ENCODE data around the gene APOL1.
"Not testable (repeated sequence)": the region's sequence is repeated elsewhere in the genome, so short reads cannot be mapped to it uniquely, and the experiment has no call there.

The APOL1 gene

DNA sequence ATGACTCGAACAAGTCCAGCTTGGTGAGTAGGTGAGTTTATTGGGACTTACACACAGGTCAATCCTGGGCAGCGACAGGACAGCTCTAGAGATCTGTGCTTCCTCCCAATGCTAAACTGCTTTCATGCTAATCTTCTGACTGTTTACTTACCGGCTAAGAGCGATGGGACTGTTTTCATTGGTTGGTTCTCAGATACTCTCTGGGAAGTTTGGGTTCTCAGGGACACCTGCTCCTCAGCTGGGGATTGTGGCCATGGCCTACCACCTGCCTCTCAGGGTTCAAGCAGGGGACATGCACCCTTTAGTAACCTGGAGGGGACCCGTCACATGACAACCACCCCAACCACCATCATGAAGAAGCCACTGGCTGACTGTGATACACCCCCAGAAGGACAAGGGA is 26.7 kb upstream of the APOL1 start:
- DNase-seq, result no peak

DNA sequence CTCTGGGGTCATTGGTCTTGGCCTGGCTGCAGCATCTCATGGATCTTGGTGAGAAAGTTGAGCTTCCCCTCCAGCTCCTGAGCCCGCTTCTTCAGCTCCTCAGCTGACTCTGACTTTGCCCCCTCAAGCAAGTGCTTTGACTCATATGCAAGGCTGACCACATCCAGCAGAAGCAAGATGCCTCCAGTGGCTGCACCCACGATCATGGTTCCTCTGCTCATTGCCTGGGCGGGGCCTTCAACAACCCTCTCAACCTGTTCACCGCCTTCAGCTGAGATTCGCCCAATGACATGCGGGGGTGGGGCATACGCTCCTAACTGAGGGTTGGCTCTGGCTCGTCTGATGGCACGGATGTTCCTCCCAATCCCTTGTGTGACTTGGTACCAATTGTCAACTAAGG is 25.5 kb upstream of the APOL1 start:
- no peak for DNase-seq

DNA sequence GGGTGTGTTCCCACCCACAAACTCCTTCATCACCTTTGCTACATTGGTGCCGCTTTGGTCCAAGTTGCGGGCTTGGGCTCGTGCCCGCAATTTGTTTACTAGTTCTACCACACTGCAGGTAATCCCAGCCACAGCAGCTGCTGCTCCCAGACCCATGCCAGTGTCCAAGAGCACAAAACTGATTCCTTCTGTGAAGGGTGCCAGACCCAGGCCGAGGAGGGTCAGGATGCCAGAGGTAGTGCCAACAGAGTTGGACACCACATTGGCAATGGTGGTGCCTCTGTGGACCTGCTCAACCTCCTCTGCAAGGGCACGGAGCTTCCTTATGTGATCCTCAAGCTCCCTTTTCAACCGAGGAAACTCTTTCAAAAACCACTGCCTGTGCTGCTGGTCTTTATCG is 25.1 kb upstream of the APOL1 start:
- no peak for DNase-seq

DNA sequence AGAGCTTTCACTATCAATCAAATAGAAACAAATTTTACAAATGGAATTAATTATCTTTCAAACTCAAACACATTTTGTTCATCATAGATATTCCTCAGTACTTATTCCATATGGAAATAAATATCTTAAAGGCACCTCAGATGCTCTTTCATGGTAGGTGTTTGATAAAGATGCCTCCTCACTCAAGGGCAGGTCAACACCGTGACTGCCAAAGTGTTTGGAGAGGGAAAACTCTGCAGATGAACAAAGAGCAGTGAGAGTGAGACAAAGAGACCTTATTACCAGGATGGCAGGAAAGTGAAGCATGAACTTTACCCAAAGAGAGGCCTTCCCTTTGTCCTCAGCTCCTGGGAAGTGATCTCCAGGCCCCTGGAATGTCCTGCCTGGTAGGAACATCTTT is 24.6 kb upstream of the APOL1 start:
- peak; percentile 0 for DNase-seq

DNA sequence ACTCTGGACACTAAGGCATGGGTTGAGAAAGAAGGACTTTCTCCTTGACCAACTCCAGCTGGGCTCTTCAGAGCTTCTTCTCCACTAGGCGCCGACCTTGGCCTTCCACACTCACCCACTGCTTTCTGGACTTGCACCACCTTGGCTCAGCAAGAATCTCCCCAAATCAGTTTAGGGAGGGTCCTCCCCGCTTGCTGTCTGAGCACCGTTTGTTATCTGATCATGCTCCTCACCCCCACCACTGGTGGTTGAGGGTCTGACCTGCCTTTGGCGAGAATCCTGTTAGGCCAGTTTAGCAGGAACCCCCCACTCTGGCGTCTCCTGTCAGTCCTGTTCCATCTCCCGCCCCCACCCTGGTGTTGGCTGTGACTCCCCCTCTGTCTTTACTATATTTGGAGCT is 24.0 kb upstream of the APOL1 start:
- DNase-seq, result no peak

DNA sequence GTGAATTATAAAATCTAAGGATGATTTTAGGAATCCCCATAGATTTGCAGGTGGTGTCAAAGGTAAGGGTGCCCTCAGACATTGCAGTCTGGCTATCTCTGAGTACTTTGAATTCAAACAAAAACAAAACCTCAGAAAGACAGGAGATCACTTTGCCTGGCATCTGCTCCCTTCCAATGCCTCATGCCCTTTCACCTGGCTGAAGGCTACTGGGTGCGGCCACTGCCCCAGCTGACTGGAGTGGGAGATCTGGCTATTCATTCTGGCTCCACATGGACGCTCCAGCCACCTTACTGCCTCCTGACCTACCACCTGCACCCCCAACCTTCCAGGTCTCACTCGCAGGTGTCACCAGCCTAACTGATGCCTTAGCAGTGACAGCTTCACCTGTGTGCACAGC is 23.3 kb upstream of the APOL1 start:
- not testable (repeated sequence) for DNase-seq

DNA sequence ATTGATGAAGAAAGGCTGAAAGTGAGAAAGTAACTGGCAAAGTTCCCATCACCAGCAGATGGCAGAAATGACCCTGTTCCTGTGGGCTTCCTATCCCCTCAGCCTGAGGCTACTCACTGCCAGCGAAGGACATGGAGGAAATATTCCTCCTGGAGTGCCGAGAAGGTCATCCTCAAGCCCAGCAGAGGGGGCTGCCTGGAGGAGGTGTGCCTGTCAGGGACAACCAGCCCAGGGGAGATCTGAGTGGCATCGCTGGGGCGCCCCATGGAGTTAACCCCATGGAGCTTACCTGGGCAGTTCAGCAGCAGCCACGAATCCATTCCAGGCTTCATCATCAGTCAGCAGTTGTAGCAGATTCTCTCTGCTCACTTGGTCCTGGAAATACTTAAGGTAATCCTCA is 21.9 kb upstream of the APOL1 start:
- DNase-seq, result not testable (repeated sequence)

DNA sequence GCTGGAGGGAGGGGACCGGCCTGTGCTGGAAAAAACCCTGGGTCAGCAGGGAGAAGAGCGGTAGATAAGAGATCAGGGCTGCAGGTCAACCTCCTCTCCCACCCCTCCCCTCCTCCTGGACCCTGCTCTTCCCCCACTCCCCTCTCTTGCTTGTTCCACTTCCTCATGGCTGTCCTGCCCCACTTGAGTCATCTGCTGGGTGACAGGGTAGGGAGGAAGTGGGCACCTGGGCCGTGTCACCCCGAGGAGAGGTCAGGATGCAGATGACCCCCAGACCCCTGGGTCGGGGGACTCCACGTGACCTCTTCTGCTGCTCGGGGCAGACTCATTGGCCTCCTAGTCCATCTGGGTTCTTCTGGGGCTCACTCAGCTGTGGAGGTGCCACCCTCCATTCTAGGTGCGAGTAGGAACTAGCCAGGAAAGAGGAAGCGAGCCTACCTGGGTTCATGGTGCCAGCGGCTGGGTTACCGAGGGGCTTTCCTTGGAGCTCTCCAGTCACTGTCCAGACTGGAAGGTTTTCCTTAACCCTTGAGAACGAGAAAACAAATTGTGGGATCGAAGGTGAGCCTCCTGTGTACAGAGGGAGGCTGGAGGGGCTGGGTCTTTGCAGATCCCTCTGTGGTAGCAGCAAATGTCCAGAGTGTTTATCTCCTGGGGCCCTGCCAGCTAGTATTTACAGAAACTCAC is 20.1 kb upstream of the APOL1 start:
- no peak for DNase-seq

DNA sequence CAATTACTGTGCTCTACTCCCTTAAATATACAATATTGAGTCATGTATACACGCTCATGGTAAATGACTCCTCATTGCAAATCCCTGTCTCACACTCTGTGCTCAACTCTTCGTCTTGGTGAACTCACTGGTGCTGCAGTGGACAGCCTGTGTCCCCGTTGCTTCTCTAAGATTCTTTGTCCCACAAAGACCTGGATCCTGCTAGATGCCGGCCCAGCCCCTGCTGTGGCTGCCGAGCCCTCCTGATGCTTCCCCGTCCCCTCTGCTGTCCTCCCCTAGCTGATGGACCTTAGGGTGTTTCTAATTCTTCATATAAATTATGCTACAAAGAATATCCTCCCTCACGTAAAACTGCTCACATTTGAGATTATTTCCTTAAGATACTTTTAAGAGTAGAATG is 19.1 kb upstream of the APOL1 start:
- DNase-seq, result no peak

DNA sequence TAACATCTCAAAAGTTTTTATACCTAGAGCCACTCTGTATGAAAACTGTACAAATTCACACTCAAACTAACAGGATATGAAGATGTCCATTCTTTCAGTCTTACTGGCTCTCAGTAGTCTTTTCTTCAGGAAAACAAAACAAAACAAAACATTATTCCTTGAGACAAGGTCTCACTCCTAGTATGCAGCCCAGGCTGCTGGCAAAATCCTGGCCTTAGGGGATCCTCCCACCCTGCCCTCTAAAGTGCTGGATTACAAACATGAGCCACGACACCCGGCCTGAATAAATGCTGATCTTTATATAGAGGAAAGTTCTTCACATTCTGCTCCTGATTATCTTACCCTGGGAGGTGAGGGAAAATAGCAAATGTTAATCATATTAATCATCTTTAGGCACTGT is 18.7 kb upstream of the APOL1 start:
- DNase-seq, result no peak

DNA sequence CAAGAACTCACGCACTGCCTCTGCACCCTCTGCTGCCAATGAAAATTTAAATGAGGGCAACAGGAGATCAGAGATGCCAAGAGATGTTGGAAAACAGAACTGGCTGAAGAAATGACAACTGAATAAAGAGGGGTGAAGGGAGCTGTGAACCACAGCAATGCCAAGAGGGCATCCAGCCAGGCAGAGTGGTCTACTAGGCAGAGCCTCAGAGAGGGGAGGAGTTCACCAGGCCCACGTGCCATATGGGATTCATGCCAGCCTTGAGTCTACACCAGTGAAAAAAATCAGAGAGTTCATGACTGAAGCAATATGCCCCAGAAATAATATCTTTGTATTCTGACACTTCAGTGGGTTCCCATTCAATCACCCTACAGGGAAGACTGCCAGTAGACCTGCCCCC is 18.0 kb upstream of the APOL1 start:
- DNase-seq, result no peak

DNA sequence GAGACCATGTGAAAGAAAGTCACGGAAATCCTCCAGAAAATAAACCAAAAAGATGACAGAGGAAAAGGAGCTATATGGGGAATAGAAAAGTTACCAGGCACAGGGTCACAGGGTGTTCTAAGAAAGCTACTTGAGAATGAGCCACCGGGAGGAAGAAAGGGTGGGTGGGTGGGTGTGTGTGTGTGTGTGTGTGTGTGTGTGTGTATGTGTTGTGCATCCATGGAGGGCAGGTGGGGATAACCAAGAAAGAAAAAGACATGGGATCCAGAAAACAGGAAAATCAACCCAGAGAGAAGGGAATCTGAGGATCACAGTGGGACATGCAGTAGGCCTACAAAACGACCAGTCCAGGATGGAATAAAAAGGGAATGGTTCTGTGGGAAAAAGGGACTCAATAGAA is 17.3 kb upstream of the APOL1 start:
- DNase-seq, result no peak

DNA sequence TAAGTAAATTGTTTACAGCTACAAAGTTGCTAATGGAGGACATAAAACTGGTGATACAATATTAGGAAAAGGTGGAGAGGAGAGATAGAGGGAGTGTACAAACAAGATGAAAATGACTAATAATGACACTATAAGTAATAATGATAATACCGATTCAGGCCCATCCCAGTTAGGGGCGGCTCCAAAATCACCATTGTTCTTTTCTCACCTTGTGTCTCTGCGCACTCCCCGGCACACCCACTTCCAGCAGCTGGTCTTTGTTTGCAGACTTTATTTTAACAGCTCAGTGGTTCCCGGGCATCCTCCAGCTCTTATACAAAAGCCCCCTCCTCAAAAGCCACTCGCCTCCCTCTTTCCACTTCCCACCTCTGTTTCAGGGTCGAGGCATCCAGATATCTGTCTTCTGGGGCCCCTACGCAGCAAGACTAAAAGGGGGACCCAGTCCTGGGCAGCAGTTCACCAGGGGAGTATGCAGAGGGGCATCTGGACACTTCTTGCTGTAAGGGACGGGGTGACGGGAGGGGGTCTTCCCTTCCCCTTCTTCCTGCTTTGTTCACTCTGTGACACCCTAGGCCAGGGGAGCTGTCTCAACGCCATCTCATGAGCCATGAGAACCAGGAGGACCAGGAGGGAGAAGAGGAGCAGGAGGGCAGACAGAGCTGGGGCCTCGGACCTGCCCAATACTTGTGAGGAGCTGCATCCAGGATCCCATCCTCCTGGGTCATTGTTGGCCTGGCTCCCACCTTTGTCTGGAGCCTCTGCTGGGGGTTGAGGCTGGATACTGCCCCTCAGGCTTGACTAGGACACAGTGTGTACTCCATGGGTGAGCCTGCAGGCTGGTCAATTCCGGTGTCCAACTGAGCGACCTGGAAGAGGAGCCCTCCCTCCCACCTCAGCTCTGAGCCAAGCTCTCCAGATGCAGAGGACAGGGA is 16.3 kb upstream of the APOL1 start:
- no peak for DNase-seq

DNA sequence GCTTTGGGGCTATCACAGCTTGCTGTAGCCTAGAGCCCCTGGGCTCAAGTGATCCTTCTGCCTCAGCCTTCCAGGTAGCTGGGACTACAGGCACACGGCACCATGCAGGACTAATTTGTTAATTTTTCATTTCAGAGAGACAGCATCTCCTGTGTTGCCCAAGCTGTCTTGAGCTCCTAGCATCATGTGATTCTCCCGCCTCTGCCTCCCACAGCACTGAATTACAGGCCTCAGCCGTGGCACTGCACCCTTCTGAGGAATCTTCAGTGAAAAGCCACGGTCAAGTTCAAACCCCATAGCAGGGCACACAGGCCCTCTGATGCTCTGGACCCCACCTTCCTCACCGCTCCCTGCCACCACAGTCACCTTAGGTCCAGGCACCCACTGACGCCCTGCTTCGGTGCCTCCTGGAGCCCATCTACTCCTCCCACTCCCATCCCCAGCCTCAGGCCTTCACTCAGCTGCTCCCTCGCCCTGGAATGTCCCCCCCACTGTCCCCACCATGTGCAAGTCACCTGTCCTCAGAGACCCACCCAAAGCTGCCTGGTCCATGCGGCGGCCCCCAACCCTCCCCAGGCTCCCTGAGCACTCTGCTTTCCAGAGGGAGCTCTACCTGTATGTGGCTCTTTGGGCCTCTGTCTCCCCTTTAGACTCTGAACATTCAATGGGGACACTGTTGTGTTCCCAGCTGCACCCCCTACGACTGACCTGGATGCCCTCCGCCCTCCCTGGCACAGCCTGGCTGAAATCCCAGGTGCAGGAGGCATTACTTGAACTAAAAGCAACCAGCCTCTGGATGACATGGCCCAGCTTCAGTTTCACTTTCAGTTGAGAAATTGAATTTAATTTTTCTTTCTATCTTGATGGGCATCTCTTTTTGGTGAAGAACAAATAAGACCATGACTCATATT is 15.2 kb upstream of the APOL1 start:
- DNase-seq, result no peak

DNA sequence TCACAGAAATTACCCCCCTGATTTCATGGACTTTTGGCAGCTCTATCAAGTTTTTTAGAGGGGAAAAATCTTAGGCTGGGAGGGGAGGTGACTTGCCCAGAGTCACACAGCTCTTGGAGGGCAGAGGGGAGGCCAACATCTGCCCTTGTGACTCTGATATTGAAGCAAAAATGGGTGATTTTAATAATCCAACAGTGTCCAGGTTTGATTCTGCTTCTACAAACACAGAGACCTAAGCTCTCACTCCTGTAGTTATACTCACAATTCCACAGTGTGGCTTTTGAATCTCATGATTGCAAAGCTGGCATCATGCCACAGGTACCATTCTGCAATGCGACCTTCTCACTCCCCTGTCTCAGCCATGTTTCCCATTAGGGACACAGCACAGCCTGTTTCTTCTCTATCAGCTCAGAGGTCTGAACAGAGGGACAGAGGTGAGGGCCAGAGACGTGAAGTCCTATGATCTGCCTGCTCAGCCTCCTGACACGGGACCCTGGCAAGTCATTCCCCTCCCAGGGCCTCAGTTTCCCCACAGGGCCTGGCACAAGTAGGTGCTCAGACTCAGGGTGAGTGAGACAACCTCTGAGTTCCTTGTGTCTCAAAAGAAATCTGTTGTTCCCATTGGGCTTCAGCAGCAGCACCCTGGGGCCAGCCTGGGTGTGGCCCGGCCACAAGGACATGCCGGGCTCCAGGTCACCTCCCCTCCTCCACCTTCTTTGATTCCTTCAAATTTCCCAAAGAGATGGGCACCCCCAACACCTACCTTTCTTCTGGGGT is 14.4 kb upstream of the APOL1 start:
- peak; percentile 6 for DNase-seq

DNA sequence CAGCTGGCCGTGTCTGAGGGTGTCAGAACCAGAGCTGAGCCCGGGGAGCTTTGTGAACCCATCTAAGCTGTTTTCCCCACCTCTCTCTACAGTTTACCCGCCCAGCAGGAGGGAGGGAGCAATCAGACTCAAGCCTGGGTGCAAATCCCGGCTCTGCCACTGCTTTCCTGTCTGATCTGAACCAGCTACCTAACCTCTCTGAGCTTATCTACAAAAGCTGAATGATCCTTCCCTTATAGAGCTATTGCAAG is 13.9 kb upstream of the APOL1 start:
- DNase-seq, result peak; percentile 44

DNA sequence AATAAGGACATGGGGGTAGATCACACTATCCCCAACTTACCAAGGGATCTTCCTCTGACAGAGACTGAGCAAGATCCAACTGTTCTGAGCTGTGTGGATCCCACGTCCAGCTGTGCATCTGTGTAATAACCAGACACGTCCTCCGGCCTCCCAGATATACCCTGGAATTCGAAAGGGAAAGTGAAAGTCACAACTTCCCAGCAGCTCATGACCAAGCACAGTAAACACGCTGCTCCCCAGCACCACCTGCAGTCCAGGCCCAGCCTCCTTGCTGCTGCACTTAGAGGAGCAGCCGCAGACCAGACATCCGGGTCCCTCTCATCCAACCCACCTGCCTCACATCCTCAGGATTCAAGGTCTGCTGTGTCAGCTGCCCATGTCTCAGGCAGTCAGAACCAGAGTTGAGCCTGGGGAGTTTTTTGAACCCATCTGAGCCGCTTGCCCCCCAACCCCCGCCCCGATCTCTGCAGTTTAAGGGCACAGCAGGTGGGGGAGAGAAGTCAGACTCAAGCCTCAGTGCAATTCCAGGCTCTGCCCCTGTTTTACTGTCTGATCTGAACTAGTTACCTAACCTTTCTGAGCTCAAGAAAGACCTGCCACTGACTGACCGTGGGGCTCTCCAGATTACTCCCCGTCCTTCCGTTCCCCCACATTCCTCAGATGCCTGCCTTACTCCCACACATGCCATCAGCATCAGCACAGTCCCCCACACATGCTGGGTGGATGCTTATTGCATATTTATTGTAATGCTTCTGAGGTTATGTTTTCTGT is 13.3 kb upstream of the APOL1 start, which contains the start of gene APOL2:
Gene APOL2 (minus strand): TSS at position 127 of the 771 bp plus-strand sequence. CDS start 6,365 bp downstream, outside the sequence.
- DNase-seq, result peak; percentile 86

DNA sequence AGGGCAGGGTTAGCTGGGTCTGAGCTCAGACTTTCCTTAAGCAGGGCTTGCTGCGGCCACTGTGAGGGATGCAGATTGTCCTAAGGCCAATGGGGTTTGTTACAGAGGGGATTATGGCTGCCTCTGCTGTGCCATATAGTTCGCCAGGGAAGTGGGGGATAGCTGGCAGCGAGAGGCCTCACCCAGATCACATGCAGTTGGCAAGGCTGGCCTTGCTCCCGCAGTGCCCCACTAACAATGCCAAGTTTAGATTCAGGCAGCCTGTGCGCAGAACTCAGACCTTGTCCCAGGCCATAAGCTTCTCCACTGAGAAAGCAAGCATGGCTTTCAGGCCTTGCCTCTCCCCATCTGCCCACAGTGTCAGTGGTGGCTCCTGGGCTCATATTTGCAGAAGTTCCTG is 8.9 kb upstream of the APOL1 start:
- DNase-seq, result no peak

DNA sequence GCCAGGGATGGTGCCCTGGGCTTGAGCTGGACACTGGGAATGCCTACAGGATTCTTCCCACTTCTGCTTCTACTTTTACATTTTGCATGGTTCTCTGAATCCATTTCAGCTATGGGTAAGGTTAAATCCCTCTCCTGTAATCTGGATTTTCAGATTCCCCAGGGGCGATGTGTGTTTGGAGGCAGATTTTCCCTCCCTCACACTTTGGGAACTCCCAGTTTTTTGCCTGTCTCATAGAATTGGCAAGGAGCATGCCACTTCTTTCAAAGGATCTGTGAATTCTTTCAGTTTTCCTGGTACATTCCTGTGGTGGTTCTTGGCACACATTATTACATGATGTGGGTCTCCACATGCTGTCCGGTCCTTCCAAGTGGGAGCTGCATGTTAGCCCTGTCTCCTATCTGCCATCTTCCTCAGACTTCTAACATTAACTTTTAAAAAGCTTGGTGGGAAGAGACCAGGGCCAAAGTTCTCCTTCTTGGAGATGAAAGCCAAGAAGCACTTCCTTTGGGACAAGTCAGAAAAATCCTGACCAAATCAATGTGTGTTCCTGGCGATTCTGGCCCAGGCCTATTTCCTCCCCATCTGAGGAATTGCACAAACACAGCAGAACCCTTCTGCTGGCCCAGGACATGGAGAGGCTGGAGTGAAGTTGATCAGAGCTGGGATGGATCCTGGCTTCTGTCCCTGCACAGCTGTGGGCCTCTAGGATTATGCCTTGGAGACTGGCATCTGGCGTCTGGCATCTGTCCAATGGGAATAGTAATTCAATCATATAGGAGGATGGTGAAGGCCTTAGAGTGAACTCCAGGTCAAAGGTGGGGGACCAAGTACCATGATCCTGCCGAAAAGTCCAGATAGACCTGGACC is 8.2 kb upstream of the APOL1 start:
- DNase-seq, result no peak

DNA sequence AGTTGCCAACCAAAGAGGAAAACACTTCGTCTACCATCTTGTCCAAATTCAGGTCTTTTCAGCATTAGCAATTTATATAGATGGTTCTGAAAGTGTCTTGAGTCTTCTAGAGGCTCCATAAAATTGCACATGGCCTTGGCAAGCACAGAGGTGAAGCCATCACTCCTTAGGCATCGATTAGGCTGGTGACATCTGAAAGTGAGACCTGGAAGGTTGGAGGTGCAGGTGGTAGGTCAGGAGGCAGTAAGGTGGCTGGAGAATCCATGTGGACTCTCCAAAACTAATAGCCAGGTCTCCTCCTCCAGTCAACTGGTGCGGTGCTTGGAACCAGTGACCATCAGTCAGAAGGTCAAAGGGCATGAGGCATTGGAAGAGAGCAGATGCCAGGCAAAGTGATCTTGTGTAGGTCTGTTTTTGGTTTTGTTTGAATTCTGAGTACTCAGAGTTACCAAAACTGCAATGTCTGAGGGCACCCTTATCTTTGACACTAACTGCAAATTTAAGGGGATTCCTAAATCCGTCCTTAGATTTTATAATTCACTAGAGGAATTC is 7.1 kb upstream of the APOL1 start:
- DNase-seq, result no peak

DNA sequence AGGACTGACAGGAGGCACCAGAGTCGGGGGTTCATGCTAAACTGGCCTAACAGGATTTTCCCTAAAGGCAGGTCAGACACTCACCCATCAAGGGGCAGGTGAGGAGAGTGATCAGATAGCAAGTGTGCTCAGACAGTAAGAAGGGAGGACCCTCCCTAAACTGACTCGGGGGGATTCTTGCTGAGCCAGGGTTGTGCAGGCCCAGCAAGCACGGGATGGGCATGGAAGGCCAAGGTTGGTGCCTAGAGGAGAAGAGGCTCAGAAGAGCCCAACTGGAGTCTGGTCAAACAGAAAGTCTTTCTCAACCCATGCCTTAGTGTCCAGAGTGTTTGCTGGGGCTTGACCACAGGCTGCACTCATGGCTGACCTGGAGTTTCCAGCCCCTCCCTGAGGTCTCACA is 6.2 kb upstream of the APOL1 start:
- no peak for DNase-seq

Data from DMS53 (cell line).